Gastroesophageal sphincter (tissue), 3 donors: Measurements from ENCODE around the gene BDH2.

Experiments used
- CTCF ChIP-seq, 4 experiments: fragments of 200-600 bp in 2 of 4; fragments of 450-650 bp in 2 of 4; sonication (generic) in 1 of 4; IDR thresholded peaks; one replicate each; pipeline ENCODE4 v1.5.1; 2017 to 2019; ENCODE audit warnings: antibody characterized with exemption in 4 of 4, mild to moderate bottlenecking in 2 of 4, moderate library complexity in 2 of 4
- POLR2A ChIP-seq, 2 donors: fragments of 450-650 bp; IDR thresholded peaks; one replicate each; pipeline ENCODE4 v1.6.1; 2017; ENCODE audit warnings: antibody characterized with exemption in 2 of 2, mild to moderate bottlenecking in 2 of 2, moderate library complexity in 1 of 2

GRCh38 chr4:103126126-103126525, 26.5 kb upstream of the BDH2 start:
- TF ChIP-seq POLR2A (IDR thresholded peaks at IDR 0.05): no peak
- TF ChIP-seq CTCF (IDR thresholded peaks at IDR 0.05): no peak
